Pancreas (tissue), 10 donors: ENCODE data around the gene SLC22A17. TPM values are rescaled to one million over a fixed set of nuclear protein-coding genes. Genes with fewer than 3 reads are reported as not detected.

Source experiments
- ATAC-seq, 4 donors: fragments of 200-7000 bp; cut with Tn5 transposase; one replicate each; pipeline versions ENCODE4 v1.8.0 to v1.9.1; 2020; ENCODE audit warnings: mild to moderate bottlenecking in 4 of 4, moderate library complexity in 4 of 4
- DNase-seq, 6 donors: peaks; one replicate each; pipeline ENCODE4 v3.0.0-alpha.2; 2020
- FAIRE-seq: peaks from 2 replicates; lab custom pipeline; 2012; peaks lifted over from hg19 to GRCh38; lab: Jason Lieb, UNC
- H3K27ac ChIP-seq, 4 donors: fragments of 200-600 bp; sonication (generic); 1 replicate in 3 of 4; 2 replicates in 1 of 4; pipeline versions ENCODE4 v1.5.0 to v1.8.0; 2020
- H3K27me3 ChIP-seq, 4 donors: fragments of 200-600 bp; one replicate each; pipeline ENCODE4 v1.8.0; 2021
- H3K36me3 ChIP-seq, 3 donors: fragments of 200-600 bp; sonication (generic) in 1 of 3; one replicate each; pipeline versions ENCODE4 v1.5.0 to v1.8.0; 2020 to 2021
- H3K4me1 ChIP-seq, 3 donors: fragments of 200-600 bp; one replicate each; pipeline ENCODE4 v1.8.0; 2021
- H3K4me3 ChIP-seq, 4 donors: fragments of 200-600 bp; sonication (generic) in 2 of 4; one replicate each; pipeline versions ENCODE4 v1.5.0 to v1.8.0; 2020 to 2021
- H3K9me3 ChIP-seq, 4 donors: fragments of 200-600 bp; one replicate each; pipeline ENCODE4 v1.8.0; 2021
- WGBS, 2 donors: extraction: QIAGEN DNeasy Blood & Tissue Kit; methylation state at CpG; one replicate each; pipeline ENCODE4 v1.1.7; 2013; 5-methylcytosine and 5-hydroxymethylcytosine counted together
- intact Hi-C, 3 donors: fragments of 100-400 bp; cut with DNase I; formaldehyde crosslinking; loops; one replicate each; pipeline versions ENCODE4 v1.11.1 to v1.14.2; 2022
- polyA plus RNA-seq, 2 donors: library from polyadenylated mRNA; stranded (reverse); fragments of 200-250 nt; gene quantifications; one replicate each; pipeline ENCODE4 v1.2.3, GENCODE V29; 2013
- total RNA-seq, 6 donors: library from RNA; stranded (reverse); fragmentation: NEBNext Ultra II Directional in 4 of 6; extraction: Animal tissue kit (Norgen Biotek cat#: 25700) in 4 of 6; gene quantifications; one replicate each; pipeline versions ENCODE4 v1.2.1 to v1.2.4, GENCODE V29; 2021 to 2023
- TF ChIP-seq, protein P1 (sequence below), 4 donors: fragments of 200-600 bp; sonication (generic) in 3 of 4; IDR thresholded peaks; one replicate each; pipeline versions ENCODE4 v1.5.0 to v1.8.0; 2021; ENCODE audit warnings: antibody characterized with exemption in 4 of 4
- donor health status: healthy with polysubstance abuse.
- donor health status: DM: no; HTN: no; CAD: no; lungs with moderate emphysema.
- donor health status: DM: no; HTN: no; CAD: no.
- donor health status: control.
- donor health status: control.
- donor health status: Bipolar disorder and iron deficiency.
- donor health status: DM: yes; HTN: yes; CAD: no.
- donor health status: DM: no; HTN: no; CAD: no.
- donor health status: DM: no; HTN: no; CAD: no.
- donor health status: DM: yes; HTN: yes; CAD: no.

SLC22A17 gene
- total and polyA plus RNA-seq, 8 donors: 6.4 to 90.7 (median 14.8) TPM

DNA sequence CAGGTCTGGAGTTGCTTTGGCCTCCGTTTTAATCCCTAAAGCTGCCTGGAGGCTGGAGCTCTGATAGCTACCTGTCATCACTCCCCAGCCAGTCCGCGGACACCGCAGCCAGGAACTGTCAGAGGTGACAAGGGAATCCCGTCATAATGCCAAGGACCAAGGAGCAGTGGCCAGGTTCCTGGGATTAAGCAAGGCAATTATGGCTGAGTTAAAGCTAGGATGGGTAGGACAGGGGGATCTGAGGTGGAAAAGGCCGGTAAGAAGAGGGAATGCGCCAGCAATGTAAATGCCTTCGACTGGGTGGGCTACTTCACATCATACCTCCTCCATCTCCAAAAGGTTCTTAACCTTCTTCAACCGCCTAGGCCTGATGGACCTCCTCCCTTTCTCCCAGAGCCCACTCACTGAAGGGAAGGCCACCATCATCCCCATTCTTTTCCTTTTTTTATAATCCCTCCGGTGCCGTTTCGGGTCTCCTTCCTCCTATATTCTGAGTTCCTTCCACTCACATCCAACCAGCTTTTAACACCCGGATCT is 51.9 kb downstream of the SLC22A17 start:
- Histone ChIP-seq H3K27me3 (no peaks in the 10 kb centered on the region), H3K9me3 (no peaks in the 10 kb centered on the region), H3K27ac (peak overlapping the region; percentile 63 to 97 (median 94)), H3K36me3 (no peaks in the 10 kb centered on the region), H3K4me1 (peaks cover under 1 to 11% (median 3%) of the 10 kb centered on the region in 3 donors), H3K4me3 (peak overlapping the region; percentile 29 to 82 (median 66))
- TF ChIP-seq, protein P1, sequence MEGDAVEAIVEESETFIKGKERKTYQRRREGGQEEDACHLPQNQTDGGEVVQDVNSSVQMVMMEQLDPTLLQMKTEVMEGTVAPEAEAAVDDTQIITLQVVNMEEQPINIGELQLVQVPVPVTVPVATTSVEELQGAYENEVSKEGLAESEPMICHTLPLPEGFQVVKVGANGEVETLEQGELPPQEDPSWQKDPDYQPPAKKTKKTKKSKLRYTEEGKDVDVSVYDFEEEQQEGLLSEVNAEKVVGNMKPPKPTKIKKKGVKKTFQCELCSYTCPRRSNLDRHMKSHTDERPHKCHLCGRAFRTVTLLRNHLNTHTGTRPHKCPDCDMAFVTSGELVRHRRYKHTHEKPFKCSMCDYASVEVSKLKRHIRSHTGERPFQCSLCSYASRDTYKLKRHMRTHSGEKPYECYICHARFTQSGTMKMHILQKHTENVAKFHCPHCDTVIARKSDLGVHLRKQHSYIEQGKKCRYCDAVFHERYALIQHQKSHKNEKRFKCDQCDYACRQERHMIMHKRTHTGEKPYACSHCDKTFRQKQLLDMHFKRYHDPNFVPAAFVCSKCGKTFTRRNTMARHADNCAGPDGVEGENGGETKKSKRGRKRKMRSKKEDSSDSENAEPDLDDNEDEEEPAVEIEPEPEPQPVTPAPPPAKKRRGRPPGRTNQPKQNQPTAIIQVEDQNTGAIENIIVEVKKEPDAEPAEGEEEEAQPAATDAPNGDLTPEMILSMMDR (IDR thresholded peaks at IDR 0.05): no peak
- peak in 3 of 6 donors; percentile 45 to 52 (median 50) for DNase-seq
- ATAC-seq: no peak
- FAIRE-seq: no peak
- intact Hi-C loops: no loop called here
- 1% methylated on average over 13 of the region's 13 CpGs for WGBS, 2 donors

DNA sequence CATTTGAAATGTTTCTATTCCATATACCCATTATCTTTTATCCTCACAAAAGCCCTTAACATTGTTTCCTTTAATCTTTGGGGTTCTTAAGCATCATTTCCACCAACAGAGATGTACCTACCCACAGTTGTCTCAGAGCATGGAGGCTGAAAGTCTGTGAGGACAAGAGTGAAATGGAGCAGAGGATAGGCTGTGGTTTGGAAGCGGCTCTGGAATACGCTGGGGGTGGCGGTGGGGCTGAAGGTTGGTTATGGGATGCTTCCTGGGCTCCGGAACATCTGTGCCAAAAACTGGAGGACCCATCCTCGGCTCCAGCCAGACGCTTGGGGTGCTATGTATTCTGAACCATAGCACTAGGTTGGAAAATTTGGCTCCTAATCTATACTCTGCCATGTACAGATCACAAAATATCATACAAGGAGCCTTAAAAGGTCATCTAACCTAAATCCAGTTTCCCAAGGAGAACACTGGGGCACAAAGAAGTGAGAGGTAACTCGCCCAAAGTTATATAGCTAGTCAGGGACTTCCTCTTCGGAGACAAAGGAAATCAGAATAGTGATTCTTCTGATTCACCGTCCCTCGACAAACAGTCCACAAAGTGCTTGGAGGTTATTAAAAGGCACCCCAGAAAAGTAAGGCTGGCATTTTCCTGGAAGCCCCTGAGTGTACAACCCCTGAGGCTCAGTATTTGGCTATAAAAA is 52.6 kb downstream of the SLC22A17 start:
- no peaks in the 10 kb centered on the region for H3K27me3 ChIP-seq
- TF ChIP-seq, protein P1 (IDR thresholded peaks at IDR 0.05): no peak
- H3K4me3 ChIP-seq: peak overlapping the region; percentile 29 to 82 (median 66)
- FAIRE-seq: no peak
- peaks cover 0 to 10% (median 0%) of the 10 kb centered on the region in 3 donors for H3K4me1 ChIP-seq
- intact Hi-C loops: no loop called here
- H3K9me3 ChIP-seq: no peaks in the 10 kb centered on the region
- H3K36me3 ChIP-seq: no peaks in the 10 kb centered on the region
- peak overlapping the region; percentile 63 to 97 (median 94) for H3K27ac ChIP-seq
- peak in 1 of 6 donors; percentile 30 for DNase-seq
- WGBS, 2 donors: 69 to 74% methylated on average over 10 of the region's 10 CpGs
- no peak for ATAC-seq

- Histone ChIP-seq H3K4me3 (no peak overlapping the region), H3K9me3 (no peaks in the 10 kb centered on the region), H3K36me3 (no peaks in the 10 kb centered on the region), H3K4me1 (peaks cover 0 to 10% (median 0%) of the 10 kb centered on the region in 3 donors), H3K27me3 (no peaks in the 10 kb centered on the region), H3K27ac (no peak overlapping the region)
- ATAC-seq (no peak), DNase-seq (no peak), FAIRE-seq (no peak)
- 73 to 77% methylated on average over 2 of the region's 2 CpGs for WGBS, 2 donors
- TF ChIP-seq, protein P1 (IDR thresholded peaks at IDR 0.05): no peak
- intact Hi-C loops: no loop called here
These were observed 53.3 kb downstream of the SLC22A17 start for GRCh38 chr14:23299211-23299957.

- WGBS, 2 donors: 76 to 85% methylated on average over 7 of the region's 7 CpGs
- Histone ChIP-seq H3K27me3 (no peaks in the 10 kb centered on the region), H3K36me3 (no peaks in the 10 kb centered on the region), H3K9me3 (no peaks in the 10 kb centered on the region), H3K4me3 (no peak overlapping the region), H3K27ac (no peak overlapping the region), H3K4me1 (peaks cover 0 to 10% (median 0%) of the 10 kb centered on the region in 3 donors)
- FAIRE-seq: no peak
- intact Hi-C loops: no loop called here
- DNase-seq: no peak
- TF ChIP-seq, protein P1 (IDR thresholded peaks at IDR 0.05): no peak
- no peak for ATAC-seq
These were observed 54.9 kb downstream of the SLC22A17 start for GRCh38 chr14:23297611-23298277.
